HG03066 (cell line): ENCODE measurements around the gene ATP5F1B.
"Not testable (repeated sequence)": the region's sequence is repeated elsewhere in the genome, so short reads cannot be mapped to it uniquely, and the experiment has no call there.

Experiments used
- ATAC-seq: cut with Tn5 transposase; IDR thresholded peaks from one replicate; pipeline ENCODE4 v1.9.1; 2021; ENCODE audit warnings: low read depth; ENCODE audit not compliant: unreplicated experiment

The ATP5F1B gene

DNA sequence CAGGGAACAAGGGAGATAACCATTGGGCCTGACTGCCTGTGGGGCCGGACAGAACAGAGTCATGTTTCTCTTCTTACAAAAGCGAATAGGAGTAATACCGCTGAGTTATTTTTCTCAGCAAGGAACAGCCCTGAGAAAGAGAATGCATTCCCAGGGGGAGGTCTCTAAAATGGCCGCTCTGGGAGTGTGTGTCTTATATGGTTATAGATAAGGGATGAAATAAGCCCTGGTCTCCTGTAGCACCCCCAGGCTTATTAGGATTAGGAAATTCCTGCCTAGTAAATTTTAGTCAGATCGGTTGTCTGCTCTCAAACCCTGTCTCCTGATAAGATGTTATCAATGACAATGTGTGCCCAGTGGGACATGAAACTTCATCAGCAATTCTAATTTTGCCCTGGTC, 8.0 kb upstream of the ATP5F1B start:
- not testable (repeated sequence) for ATAC-seq

DNA sequence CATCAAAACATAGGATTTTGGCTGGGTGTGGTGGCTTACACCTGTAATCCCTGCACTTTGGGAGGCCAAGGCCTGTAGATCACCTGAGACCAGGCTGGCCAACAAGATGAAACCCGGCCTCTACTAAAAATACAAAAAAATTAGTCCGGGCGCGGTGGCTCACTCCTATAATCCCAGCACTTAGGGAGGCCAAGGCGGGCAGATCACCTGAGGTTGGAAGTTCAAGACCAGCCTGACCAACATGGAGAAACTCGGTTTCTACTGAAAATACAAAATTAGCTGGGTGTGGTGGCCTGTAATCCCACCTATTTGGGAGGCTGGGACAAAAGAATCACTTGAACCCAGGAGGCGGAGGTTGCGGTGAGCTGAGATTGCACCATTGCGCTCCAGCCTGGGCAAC, 2.2 kb upstream of the ATP5F1B start:
- ATAC-seq: not testable (repeated sequence)

DNA sequence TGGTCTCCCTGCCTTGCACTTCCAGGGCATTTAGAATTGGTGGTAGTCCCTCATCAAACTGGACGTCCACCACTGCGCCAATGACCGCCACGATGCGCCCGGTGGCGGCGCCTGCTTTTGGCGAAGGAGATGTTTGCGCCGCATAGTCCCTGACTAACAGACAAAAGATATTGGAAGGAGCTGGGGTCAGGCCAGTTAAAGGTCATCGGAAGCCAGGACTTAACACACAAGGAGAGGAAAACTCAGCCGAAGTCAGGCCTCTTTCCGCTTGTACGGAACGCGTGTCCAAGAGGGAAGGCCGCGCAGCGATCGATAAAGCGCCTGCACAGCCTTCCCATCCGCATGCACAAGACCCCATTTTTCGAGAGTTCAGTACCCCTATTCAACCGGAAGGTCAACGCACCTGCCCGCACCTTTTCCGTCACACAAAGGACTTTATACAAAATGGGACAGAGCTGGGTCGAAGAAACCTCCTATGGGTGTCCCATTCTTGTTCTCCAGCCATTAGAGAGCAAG, 525 bp downstream of the ATP5F1B start:
- ATAC-seq: no peak

DNA sequence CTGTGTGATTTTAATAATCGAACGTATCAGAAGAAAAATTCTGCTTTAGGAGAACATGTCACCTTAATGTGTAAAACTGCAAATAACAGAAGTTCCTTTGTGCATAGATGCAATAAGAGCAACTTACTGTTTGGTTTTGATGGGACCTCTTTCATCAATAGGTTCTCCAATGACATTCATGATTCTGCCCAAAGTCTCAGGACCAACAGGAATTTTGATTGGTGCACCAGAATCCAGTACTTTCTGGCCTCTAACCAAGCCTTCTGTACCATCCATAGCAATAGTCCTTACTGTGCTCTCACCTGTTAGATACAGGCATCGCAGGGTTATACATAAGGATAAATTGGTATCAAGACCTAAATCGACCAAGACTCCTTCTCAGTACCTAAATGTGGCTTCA, 1.1 kb downstream of the ATP5F1B start:
- no peak for ATAC-seq

DNA sequence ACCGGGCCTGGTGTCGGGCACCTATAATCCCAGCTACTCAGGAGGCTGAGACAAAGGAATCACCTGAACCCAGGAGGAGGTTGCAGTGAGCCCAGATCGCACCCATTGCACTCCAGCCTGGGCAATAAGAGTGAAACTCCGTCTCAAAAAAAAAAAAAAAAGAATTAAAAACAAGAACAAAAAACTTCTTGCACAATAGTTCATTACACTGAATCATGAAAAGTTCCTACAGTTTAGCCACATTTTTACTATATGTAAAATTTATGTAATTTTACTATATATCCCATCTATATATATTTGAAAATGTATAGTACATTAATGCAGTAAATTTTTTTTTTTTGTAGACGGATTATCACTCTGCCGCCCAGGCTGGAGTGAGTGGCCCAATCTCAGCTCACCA, 4.6 kb downstream of the ATP5F1B start:
- no peak for ATAC-seq

DNA sequence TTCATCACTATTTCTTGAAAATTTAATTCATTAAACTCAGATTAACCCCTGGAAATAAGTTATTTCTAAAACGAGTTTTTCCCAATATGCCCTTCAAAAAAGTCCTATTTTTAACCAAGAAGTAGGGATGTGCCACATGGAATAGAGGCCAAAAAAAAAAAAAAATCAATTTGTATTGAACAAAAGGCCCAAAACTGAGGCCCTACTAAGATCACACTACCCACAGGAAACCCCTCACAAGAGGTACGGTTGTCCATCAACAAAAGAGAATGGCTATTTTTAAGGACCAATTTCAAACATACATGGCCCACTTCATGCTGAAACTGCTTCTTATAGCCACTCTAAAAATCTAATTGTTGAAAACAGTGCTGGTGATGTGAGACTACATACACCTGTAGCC, 8.2 kb downstream of the ATP5F1B start:
- ATAC-seq: no peak

DNA sequence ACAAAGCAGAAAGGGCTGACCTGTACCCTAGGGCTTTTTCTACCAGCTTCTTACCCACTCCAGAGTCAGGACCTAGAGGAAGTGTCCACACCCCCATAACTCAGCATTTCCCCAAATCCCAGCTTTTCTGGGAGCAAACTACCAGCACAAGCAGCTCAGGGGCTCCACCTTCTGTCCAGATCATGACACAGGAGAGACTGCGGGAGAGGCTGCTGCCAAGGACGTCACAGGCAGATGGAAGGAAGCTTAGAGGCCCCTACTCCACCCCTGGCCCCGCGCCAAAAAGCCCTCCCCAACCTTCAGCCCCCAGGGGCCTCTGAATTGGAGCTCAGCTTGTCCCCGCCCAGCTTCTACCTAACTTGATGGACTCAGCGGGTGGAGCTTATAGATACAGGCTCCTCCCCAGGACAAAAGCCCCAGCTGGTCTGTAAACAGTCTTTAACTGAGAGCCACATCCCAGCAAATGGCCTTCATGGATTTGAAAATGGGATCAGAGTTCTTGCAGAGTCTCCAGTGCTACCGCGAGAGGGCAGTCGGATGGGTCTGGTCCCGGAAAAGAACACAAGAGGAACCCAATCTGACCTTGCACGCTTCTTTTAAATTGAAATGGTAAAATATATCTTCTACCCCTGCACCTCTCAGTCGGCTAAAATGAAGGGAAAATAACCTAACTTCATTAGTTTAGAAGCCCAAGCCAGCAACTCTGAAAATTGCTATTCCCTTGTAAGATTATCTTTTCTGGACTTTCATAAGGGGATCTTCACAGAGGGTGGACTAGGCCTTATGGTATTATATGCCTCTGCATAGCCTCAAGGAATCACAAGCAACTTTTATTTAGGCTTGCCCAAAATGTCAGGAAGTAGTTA, 8.9 kb downstream of the ATP5F1B start:
- ATAC-seq: peak; percentile 47

DNA sequence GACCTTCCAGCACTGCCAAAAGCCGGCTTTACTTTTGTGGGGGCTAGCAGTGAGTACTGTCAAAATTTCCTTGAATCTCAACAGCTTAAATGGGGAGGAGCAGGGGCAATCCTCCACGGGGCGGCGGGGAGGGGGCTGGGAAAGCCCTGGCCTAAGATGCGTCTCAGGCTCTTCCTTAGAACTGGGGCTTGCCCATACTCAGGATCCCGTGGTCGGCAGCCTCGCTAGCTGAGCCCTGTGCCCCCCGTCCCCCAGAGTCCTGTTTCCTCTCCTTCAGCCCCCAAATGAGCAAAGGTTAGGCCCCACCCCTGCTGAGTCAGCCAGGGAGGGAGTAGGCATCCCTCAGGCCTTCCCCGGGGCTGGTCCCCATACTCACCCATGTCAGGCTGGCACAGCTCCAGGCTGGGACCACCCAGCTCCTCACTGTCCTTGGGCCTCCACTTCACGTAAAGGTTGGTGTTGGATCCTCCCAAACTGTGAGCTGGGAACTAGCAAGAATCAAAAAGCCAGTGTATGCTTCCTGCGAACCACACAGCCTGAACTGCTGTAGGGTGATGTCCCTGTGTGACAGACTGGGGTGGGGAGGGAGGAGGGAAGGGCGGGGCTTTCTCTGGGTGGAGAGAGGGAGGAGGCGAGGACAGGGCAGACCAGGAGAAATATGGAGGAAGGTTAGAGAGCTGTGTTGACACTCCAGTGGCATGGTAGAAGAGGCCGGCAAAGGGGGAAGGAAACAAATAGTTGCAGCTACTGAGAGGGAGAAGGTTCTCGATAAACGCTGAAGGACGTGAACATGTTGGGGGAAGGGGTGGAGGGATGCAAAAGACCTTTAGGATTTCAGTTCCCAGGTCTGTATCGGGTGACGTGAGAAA, 9.7 kb downstream of the ATP5F1B start:
- peak; percentile 41 for ATAC-seq

DNA sequence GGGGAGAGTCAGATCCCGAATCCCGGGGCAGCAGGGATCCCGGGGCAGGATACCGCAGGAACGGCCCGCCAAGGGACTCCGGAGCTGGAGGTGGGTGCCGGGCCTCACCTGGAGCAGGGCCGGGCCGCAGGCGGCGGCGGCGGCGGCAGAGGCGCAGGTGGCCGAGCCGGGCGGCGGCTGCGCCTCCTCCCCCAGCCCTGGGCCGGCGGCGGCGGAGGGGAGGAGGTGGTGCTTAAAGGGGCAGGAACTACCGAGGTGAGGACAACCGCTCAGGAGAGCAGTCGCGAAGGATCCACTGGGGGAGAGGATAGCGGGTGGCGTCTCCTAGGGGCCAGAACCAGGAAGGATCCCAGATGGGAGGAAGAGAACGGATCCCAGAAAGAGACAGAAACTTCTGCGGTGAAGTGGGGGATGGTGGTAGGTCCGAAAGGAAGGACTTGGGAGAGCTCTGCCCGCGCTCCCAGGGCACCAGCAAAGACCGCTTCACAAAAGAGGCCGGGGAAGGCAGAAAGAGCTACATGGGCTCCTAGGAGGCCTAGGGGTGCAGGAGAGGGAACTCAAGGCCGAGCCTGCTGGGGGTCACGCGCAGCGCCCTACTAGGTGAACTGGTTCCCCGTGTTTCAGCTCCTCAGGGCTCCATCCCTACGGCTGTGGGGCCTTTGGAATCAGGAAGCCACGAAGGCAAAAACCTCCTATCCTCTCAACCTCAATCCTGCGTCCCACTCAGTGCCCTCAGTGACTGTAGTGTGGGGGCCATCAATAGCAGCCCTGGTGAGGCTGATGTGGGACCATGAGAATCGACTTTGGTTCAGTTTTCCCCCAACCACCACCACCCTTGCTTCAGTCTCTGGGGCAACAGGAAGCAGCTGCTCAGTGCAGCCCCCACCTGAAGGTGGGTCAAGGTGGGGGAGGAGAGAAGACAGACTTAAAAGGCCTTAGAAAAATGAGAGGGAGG, 10.7 kb downstream of the ATP5F1B start:
- ATAC-seq: peak; percentile 29

DNA sequence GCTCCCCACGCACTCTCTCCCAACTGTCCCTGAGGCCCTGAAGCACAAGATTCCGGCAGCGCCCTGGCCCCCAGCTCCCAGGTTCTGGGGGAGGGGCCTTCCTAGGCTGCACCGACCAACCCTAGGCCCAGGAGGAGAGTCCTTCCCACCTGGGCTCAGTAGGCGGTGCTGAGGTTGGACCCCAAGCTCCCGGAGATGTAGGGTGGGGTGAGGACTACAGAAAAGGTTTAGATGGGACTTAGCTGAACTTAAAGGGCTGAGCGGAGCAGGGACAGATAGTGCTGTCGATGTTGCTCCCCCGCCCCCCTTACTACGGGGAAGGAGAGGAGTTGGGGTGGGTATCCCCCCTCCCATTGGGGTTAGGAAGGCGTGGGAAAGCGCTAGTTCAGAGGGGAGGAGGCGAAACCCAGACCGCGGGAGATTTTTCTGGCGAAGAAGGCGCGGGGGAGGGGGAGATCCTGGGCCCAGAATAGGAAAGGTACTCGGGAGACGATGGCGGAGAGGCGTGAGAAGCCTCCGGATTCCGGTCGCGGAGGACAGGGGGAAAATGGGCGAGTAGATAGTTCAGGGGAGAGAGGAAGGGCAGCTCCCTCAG, 11.4 kb downstream of the ATP5F1B start:
- no peak for ATAC-seq

DNA sequence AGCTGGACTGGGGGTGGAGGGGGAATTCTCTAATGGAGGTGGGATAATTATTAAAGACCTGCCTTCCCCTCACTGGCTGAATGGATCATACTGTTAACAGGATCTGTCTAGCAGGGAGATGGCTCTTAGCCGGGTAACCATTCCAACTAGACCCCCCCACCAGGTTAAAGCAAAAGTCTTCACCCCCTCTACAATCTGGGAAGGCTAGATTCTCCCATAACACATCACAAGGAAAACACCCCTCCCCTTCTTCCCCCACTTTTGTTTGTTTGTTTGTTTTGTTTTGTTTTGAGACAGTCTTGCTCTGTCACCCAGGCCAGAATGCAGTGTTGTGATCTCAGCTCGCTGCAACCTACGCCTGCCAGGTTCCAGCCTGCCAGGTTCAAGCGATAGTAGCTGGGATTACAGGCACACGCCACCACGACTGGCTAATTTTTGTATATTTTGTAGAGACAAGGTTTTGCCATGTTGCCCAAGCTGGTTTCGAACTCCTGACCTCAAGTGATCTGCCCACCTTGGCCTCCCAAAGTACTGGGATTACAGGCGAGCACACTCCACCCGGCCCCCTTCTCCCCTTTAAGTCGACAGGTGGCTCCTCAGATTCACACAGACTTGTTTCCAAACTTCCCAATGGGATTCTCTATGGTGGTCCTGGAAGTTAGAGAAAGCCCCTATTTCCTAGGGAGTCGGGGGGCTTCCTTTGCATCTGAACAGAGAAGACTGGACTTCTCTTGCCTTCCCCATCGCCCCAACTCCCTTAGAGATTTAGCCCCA, 12.1 kb downstream of the ATP5F1B start:
- no peak for ATAC-seq

DNA sequence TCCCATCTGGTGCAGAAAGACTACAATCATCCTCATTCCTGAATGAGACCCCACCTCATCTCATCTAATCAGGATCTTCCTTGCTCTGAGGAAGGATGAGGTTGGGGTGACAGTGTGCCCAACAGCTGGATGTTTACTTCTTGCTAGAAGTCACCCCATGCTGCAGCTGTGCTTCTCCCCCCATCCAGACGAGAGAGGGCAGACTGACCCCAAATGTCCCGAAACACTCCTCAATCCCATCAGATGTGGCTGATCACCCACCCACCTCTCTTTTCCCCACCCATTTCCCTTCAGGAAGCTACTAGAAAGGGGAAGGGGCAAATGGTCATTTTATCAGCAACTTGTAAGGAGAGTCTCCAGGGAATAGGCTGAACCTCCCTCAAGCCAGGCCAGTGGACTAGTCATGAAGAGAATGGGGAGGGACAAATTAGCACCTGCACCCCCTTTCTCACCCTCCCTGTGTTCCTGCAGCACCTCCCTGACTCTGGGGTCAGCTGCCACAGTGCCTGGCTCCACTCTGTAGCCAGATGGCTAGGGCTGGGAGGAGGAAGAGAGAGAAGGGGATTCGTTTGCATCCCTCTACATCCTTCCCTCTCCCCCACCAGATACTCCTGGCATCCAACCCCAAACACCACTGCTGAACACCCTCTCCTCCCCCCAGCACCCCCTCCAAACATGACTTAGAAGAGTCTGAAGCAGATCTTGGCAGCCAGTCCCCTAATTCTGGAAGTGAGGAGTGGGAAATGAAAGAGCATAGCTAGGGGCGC, 12.9 kb downstream of the ATP5F1B start:
- ATAC-seq: no peak

DNA sequence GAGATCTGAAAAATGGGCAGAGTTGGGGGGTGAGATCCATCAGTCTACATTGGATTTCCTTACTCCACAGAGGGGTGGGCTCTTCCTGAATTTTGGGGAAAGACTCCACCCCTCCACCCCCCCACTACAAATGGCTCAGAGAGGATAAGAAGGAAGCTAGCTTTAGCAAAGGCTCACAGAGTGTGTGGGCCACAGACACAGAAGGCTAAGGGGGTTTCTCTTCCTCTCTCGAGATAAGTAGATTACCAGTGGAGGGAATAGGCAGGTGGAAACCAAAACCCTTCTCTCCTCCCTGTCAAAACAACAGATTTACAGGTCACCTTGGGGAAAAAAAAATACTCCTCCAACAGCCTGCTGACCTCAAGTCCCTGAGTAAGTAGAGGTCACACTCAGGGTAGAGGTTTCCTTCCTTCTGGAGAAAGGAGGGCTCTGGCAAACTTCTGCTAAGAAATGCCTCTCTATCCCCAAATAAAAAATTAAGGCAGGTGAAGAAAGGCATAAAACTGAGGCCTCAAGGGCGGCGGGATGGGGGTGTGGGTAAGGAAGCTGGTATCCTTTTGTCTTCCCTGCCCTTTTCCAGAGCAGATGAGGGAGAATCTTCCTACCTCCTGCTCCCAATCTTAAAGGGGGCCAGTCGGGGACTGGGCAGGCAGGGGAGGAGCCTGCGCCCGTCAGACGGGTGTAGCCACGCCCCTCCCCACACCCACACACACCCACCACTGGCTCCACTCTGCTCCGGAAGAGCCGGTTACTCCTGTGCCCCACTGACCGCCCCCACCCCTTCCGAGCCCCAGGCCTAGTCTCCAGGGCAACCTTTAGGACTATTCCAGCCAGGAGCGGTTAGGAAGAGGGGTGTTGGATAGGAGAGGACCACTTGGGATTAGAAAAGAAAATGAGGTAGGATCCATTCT, 13.7 kb downstream of the ATP5F1B start:
- no peak for ATAC-seq

DNA sequence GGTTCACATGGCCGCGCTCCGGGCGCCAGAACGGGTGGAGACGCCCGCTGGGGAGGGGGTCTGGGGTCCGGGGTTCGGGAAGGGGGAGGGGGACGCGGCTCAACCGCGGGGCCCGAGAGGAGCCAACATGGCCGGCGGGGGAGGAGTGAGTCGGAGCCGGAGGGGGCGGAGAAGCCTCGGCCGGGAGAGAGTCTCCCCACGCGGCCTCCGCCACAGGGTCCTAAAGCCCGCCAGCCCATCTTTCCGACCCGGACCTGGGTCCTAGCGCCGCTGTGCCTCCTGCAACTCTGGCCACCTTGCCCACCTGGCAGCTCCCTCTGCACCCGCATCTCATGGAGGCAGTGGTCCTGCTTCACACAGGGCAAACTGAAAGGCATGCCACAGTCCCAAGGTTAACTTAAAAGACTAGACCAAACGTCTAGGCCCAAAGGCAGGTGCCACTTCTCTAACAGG, 15.6 kb downstream of the ATP5F1B start, which contains the start of gene BAZ2A:
TSS of gene BAZ2A (minus strand) at position 147 of the 453 bp plus-strand sequence. CDS start 12,796 bp downstream, outside the sequence.
- peak; percentile 54 for ATAC-seq

DNA sequence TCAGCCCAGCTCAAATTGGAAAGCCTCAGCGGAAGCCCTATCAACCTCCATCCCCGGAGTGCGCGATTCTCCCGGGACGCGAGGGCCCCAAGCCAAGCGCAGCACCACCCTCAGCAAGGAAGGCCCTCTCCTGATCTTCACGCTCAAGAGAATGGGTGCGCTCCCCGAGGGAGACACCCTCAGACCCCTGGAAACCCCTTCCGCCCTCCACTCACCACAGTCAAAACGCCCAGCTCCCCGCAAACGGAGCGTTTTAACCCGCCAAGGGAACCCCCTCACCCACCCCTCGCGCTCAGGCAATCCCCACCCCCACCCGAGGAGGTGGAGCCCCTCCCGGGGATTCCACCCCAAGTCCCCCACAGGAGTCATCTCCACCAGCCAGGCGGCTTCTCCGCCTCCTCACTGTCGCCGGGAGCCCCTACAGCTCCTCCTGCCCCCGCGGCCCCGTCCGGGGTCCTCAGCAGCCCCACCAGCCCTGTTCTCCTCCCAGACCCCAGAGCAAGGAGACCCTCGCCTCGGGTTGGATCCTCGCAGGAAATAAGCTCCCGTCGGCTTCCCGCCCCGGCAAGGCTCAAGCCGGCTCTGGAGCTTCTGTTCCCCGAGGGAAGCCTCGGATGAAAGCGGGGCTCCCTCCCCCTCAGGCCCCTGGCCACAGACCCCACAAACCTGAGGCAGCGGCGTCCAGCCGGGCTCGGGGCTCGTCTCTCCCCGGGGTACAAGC, 16.2 kb downstream of the ATP5F1B start:
- ATAC-seq: peak; percentile 3

DNA sequence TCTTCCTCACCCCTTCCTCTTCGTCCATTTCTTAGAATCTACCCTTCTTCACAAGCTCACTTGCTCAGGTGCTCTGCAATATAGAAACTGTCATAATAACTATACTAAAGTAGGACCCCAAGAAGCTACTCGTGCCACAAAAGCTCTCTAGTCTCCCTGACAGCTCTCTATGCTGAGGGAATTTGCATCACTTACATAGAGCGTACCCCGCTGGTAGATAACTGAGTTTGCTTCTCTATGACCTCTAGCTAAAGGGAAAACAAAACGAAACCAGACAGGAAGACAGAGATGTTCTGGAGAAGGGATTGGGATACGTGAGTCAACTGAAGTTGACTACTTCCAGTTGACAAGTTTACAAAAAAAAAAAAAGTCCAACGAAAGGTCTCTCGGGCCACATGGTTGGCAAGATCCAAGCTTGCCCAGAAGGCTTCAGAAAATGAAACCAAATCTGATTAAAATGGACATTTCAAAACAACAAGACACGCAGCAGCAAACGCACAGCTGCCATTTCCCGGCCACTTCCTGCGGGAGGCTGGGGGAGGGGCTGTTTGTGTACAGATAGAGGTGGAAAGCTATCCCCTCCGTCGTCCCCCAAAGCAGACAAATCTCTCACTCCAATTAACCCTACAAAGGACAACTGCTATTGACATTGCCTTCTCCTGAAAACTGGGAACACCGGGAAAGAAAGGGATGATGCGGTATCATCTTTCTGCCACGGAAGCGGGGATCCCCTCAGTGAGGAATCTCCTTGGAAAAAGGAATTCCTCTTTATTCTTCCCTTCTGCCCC, 16.9 kb downstream of the ATP5F1B start:
- no peak for ATAC-seq
